ENCODE data around the gene AFTPH. TPM values are rescaled to one million over a fixed set of nuclear protein-coding genes. Genes with fewer than 3 reads are reported as not detected.
A peak's percentile ranks its signal among the peaks of the same experiment; 100 is the strongest.

AFTPH gene
- total and polyA plus RNA-seq, 8 donors, result 16.1 to 35.4 (median 19.6) TPM

DNA sequence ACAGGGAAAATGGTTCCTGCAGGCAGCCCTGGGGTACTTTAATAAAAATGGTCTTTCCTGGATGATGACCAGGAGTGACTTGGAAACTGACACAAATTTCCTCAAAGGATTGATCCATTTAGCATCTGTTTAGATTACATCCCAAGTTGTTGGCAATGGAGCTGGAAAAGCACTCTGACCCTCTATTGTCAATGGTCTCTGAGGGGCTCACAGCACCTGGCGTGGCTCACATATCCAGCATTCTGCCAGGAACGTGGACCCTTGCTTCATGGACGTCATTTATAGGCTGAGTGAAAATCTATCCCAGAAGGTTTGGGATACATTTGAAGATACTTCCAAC, 85.8 kb downstream of the AFTPH start:
- ATAC-seq, result no peak
- peak in 1 of 6 donors; percentile 47 for DNase-seq
- Histone ChIP-seq H3K4me3 (peak overlapping the region in 3 of 4 donors; percentile 40 to 56 (median 55)), H3K36me3 (no peaks in the 10 kb centered on the region), H3K27me3 (no peaks in the 10 kb centered on the region), H3K27ac (peak overlapping the region in 1 of 4 donors; percentile 77), H3K9me3 (no peaks in the 10 kb centered on the region), H3K4me1 (peaks cover 0 to 15% (median 7%) of the 10 kb centered on the region in 3 donors)
- WGBS, 2 donors, result 68 to 80% methylated on average over 3 of the region's 3 CpGs
- no peak for FAIRE-seq
- TF ChIP-seq, protein P1, sequence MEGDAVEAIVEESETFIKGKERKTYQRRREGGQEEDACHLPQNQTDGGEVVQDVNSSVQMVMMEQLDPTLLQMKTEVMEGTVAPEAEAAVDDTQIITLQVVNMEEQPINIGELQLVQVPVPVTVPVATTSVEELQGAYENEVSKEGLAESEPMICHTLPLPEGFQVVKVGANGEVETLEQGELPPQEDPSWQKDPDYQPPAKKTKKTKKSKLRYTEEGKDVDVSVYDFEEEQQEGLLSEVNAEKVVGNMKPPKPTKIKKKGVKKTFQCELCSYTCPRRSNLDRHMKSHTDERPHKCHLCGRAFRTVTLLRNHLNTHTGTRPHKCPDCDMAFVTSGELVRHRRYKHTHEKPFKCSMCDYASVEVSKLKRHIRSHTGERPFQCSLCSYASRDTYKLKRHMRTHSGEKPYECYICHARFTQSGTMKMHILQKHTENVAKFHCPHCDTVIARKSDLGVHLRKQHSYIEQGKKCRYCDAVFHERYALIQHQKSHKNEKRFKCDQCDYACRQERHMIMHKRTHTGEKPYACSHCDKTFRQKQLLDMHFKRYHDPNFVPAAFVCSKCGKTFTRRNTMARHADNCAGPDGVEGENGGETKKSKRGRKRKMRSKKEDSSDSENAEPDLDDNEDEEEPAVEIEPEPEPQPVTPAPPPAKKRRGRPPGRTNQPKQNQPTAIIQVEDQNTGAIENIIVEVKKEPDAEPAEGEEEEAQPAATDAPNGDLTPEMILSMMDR (IDR thresholded peaks at IDR 0.05), result no peak
- intact Hi-C loops (cut with DNase I), result no loop called here

DNA sequence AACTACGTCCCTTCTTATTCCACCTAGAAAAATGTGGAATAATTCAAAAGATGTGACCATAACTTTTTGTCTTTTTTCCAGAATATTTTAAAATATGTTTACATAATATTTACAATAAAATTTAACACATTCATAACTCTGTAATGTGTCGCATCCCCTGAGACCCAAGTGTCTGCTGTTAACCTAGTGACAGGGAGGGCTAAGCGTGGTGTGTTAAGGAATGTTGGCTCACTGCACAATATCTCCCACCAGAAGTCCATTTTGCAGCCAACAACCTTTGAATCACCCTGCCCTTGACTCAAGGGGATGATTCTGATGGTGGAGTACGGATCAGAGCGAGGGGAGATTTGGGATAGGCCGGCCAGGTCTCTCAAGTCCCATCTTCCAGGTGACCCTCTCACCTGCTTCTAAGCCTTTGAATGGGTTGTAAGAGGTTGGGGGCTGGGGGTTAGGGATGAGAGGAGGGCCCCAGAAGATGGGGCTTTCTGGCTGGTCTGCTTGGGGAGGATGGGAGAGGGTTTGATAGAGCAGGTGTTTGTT, 86.3 kb downstream of the AFTPH start:
- ATAC-seq (no peak), DNase-seq (no peak), FAIRE-seq (no peak)
- H3K4me3 ChIP-seq, result no peak overlapping the region
- no peaks in the 10 kb centered on the region for H3K36me3 ChIP-seq
- TF ChIP-seq, protein P1 (IDR thresholded peaks at IDR 0.05), result no peak
- H3K9me3 ChIP-seq, result no peaks in the 10 kb centered on the region
- no peaks in the 10 kb centered on the region for H3K27me3 ChIP-seq
- H3K4me1 ChIP-seq, result peaks cover 0 to 15% (median 7%) of the 10 kb centered on the region in 3 donors
- no peak overlapping the region for H3K27ac ChIP-seq
- intact Hi-C loops (cut with DNase I), result no loop called here
- 94 to 96% methylated on average over 6 of the region's 6 CpGs for WGBS, 2 donors

DNA sequence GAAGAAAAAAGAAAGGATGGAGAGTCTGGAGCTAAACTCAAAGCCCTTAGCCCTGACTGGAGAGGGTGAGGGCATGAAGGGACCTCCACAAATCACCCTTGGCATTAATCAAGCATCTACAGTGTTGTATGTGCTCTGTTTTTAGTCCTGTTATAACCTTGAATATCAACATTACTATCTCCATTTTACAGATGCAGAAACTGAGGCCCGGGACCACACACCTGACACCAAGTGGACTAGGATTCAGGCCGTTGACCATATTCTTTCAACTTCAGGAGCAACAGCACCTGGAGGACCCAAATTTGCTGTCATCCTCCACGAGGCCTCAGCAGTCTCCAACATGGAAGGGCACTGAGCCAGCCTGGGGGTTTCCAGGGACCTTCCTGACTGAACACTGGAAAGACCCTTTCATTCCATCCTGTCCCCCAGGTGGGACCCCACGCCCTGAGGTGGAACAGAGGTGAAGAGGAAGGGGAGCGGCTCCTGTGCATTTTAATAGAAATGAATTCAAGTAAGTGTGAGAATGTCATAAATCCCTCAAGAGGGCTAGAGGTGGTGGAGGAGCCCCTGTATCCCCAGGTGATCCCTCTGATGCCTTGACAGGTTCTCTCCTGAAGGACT, 88.6 kb downstream of the AFTPH start:
- no peak overlapping the region for H3K27ac ChIP-seq
- no peaks in the 10 kb centered on the region for H3K36me3 ChIP-seq
- TF ChIP-seq, protein P1 (IDR thresholded peaks at IDR 0.05), result no peak
- FAIRE-seq (no peak), DNase-seq (peak in 1 of 6 donors; percentile 29), ATAC-seq (no peak)
- intact Hi-C loops (cut with DNase I), result no loop called here
- H3K27me3 ChIP-seq, result no peaks in the 10 kb centered on the region
- 78 to 81% methylated on average over 5 of the region's 5 CpGs for WGBS, 2 donors
- H3K4me3 ChIP-seq, result no peak overlapping the region
- peaks cover 0 to 4% (median 0%) of the 10 kb centered on the region in 3 donors for H3K4me1 ChIP-seq
- no peaks in the 10 kb centered on the region for H3K9me3 ChIP-seq

DNA sequence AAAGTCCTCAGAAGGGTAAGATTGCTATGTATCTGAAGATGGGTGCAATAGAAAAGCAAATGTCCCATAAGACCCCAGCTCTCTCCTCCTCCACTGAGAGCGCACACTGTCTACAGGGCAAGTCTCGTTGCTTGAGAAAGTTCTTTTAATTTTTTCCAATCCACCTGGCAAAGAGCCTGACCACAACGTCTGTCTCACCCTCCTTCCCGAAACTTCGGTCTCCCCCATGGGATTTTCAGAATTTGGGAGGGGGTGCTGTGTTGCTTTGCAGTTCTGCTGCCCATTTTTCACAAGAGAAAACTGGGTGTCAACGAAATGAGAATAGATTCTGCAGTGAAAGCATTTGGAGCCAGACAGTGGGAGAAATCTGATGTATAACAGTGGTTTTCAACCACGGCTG, 89.1 kb downstream of the AFTPH start:
- H3K4me1 ChIP-seq, result no peaks in the 10 kb centered on the region
- TF ChIP-seq, protein P1 (IDR thresholded peaks at IDR 0.05), result no peak
- H3K36me3 ChIP-seq, result no peaks in the 10 kb centered on the region
- H3K27me3 ChIP-seq, result no peaks in the 10 kb centered on the region
- intact Hi-C loops (cut with DNase I), result no loop called here
- FAIRE-seq, result no peak
- H3K4me3 ChIP-seq, result no peak overlapping the region
- H3K9me3 ChIP-seq, result no peaks in the 10 kb centered on the region
- H3K27ac ChIP-seq, result no peak overlapping the region
- no peak for ATAC-seq
- WGBS, 2 donors, result 72 to 83% methylated on average over 7 of the region's 7 CpGs
- no peak for DNase-seq

DNA sequence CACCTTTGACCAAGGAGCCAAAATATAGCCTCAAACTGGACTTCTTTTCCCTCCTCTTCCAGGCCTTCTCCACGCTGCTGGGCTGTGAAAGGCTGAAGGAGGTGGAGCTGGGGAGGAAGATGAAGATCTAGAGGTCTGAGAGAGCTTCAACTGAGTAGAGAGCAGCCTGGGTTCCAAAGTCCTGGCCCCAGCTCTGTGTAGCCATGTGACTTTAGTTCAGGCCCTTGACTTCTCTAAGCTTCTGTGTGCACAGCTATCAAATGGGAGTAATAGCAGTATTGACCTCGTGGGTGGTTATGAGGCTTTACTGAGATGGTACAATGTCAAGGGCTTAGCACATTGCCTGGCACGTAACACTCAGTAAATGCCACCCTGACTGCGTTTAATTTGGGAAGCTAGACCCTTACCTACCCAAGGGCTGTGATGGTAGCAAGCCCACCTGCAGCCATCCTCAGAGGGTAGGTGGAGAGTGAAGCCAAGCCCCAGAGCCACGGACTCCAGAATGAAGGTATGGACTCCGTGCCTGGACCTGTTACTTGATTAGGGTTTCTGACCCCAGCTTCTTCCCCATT, 91.2 kb downstream of the AFTPH start:
- Histone ChIP-seq H3K27me3 (no peaks in the 10 kb centered on the region), H3K4me3 (no peak overlapping the region), H3K4me1 (no peaks in the 10 kb centered on the region), H3K9me3 (no peaks in the 10 kb centered on the region), H3K27ac (no peak overlapping the region), H3K36me3 (no peaks in the 10 kb centered on the region)
- DNase-seq (no peak), FAIRE-seq (no peak), ATAC-seq (no peak)
- TF ChIP-seq, protein P1 (IDR thresholded peaks at IDR 0.05), result no peak
- 86% methylated on average over 6 of the region's 6 CpGs for WGBS, 2 donors
- intact Hi-C loops (cut with DNase I), result no loop called here
